Gastrocnemius medialis (tissue), 4 donors: ENCODE data around the gene ADARB1. TPM values are rescaled to one million over a fixed set of nuclear protein-coding genes. Genes with fewer than 3 reads are reported as not detected.

Experiments
- ATAC-seq, 2 donors: fragments of 150-250 bp; one replicate each; pipeline ENCODE4 v1.9.1; 2016
- DNase-seq, 2 donors: peaks; one replicate each; pipeline ENCODE4 v3.0.0-alpha.2; 2019
- H3K27ac ChIP-seq, 4 donors: fragments of 200-600 bp; sonication (generic); 1 replicate in 1 of 4; 2 replicates in 3 of 4; pipeline ENCODE4 v1.5.1; 2016 to 2018; ENCODE audit warnings: mild to moderate bottlenecking in 2 of 4, moderate library complexity in 1 of 4
- H3K27me3 ChIP-seq, 3 donors: fragments of 200-600 bp; sonication (generic) in 2 of 3; 1 replicate in 1 of 3; 2 replicates in 2 of 3; pipeline versions ENCODE4 v1.5.1 to v1.6.0; 2016 to 2019; ENCODE audit warnings: mild to moderate bottlenecking in 1 of 3, moderate library complexity in 1 of 3
- H3K36me3 ChIP-seq, 2 donors: fragments of 200-600 bp; sonication (generic) in 1 of 2; one replicate each; pipeline ENCODE4 v1.5.1; 2017 to 2018
- H3K4me1 ChIP-seq, 2 donors: fragments of 200-600 bp; sonication (generic) in 1 of 2; one replicate each; pipeline ENCODE4 v1.5.1; 2016 to 2017; ENCODE audit warnings: mild to moderate bottlenecking in 2 of 2
- H3K4me3 ChIP-seq, 4 donors: fragments of 200-600 bp; sonication (generic) in 3 of 4; 1 replicate in 1 of 4; 2 replicates in 3 of 4; pipeline ENCODE4 v1.5.1; 2016 to 2019; ENCODE audit warnings: mild to moderate bottlenecking in 2 of 4
- H3K9me3 ChIP-seq, 3 donors: fragments of 200-600 bp; sonication (generic) in 2 of 3; 1 replicate in 1 of 3; 2 replicates in 2 of 3; pipeline ENCODE4 v1.5.1; 2016 to 2019
- POLR2A ChIP-seq, 2 donors: fragments of 450-650 bp; IDR thresholded peaks; one replicate each; pipeline ENCODE4 v1.6.1; 2017; ENCODE audit warnings: antibody characterized with exemption in 2 of 2, mild to moderate bottlenecking in 2 of 2, moderate library complexity in 2 of 2
- in situ Hi-C, 4 donors: fragments of 200-750 bp; cut with MboI; loops; one replicate each; pipeline versions ENCODE4 v1.15.0 to v1.8.0; 2017; ENCODE audit warnings: low sequenced_read_pairs in 4 of 4
- intact Hi-C: fragments of 100-400 bp; cut with DNase I; formaldehyde crosslinking; loops from one replicate; pipeline ENCODE4 v1.15.1; 2023; ENCODE audit warnings: low total_unique reads
- total RNA-seq, 4 donors: library from RNA; depleted of rRNA; stranded (reverse); fragments of >200 nt; gene quantifications; one replicate each; pipeline versions ENCODE4 v1.1.0 to v1.2.3, GENCODE V29; 2016
- TF ChIP-seq, protein P1 (sequence below), 5 experiments: fragments of 450-650 bp in 3 of 5; fragments of 200-600 bp in 2 of 5; sonication (generic) in 2 of 5; IDR thresholded peaks in 4 of 5; conservative IDR thresholded peaks in 1 of 5; 1 replicate in 4 of 5; 2 replicates in 1 of 5; pipeline ENCODE4 v1.5.1; 2016 to 2019; ENCODE audit warnings: antibody characterized with exemption in 5 of 5, mild to moderate bottlenecking in 3 of 5, moderate library complexity in 3 of 5

Gene ADARB1
- total RNA-seq, 4 donors from 2014 or later, result 5.9 to 11.5 (median 6.9) TPM

DNA sequence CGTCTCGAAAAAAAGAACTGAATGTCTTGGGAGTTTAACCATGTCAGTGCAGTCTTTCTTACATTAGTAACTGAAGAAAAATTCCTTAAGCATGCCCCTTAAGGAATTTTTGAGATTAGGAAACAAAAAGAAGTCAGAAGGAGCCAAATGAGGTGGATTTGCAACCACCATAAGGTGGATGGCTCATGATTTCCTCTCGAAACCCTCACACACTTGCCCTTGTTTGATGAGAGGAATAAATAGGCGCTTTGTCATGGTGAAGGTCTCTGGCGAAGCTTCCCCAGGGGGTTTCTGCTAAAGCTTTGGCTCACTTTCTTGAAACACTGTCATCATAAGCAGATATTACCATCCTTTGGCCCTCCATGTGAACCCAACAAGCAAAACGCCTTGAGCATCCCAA lies 145.1 kb downstream of the ADARB1 start:
- no peak overlapping the region for H3K27ac ChIP-seq
- ATAC-seq (no peak), DNase-seq (no peak)
- no peaks in the 10 kb centered on the region for H3K4me1 ChIP-seq
- intact Hi-C loops, result no loop called here
- H3K27me3 ChIP-seq, result no peaks in the 10 kb centered on the region
- no peak for TF ChIP-seq POLR2A (IDR thresholded peaks at IDR 0.05)
- TF ChIP-seq, protein P1, sequence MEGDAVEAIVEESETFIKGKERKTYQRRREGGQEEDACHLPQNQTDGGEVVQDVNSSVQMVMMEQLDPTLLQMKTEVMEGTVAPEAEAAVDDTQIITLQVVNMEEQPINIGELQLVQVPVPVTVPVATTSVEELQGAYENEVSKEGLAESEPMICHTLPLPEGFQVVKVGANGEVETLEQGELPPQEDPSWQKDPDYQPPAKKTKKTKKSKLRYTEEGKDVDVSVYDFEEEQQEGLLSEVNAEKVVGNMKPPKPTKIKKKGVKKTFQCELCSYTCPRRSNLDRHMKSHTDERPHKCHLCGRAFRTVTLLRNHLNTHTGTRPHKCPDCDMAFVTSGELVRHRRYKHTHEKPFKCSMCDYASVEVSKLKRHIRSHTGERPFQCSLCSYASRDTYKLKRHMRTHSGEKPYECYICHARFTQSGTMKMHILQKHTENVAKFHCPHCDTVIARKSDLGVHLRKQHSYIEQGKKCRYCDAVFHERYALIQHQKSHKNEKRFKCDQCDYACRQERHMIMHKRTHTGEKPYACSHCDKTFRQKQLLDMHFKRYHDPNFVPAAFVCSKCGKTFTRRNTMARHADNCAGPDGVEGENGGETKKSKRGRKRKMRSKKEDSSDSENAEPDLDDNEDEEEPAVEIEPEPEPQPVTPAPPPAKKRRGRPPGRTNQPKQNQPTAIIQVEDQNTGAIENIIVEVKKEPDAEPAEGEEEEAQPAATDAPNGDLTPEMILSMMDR (IDR thresholded peaks at IDR 0.05 in 4 of 5, conservative IDR thresholded peaks at IDR 0.05 in 1 of 5), result no peak
- peaks cover 0 to 44% of the 10 kb centered on the region in 2 donors for H3K36me3 ChIP-seq
- H3K9me3 ChIP-seq, result peaks cover 0 to 9% (median 0%) of the 10 kb centered on the region in 3 donors
- in situ Hi-C loops, result no loop called here
- H3K4me3 ChIP-seq, result no peak overlapping the region

DNA sequence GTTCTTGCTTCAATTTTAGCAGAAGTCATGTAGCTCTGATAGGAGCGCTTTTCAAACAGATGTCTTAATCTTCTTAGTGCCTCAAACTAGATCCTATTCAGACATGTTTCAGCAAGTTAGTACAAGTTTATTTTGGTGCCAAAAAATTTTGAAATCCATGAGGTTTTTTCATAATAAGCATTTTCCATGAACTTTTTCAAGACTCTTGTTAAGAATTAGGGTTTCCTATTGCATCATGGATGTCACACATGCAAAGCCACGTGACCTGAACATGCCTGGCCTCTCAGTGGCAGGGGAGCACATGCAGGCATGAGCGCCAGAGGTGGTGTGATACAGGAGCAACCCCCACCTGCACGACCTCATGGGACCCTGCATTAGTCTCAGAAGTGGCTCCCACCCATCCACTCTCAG lies 145.7 kb downstream of the ADARB1 start:
- no peaks in the 10 kb centered on the region for H3K4me1 ChIP-seq
- in situ Hi-C loops, result no loop called here
- no peak for ATAC-seq
- intact Hi-C loops, result no loop called here
- TF ChIP-seq, protein P1 (IDR thresholded peaks at IDR 0.05 in 4 of 5, conservative IDR thresholded peaks at IDR 0.05 in 1 of 5), result no peak
- no peak for TF ChIP-seq POLR2A (IDR thresholded peaks at IDR 0.05)
- H3K27ac ChIP-seq, result no peak overlapping the region
- H3K27me3 ChIP-seq, result no peaks in the 10 kb centered on the region
- H3K4me3 ChIP-seq, result no peak overlapping the region
- H3K36me3 ChIP-seq, result peaks cover 0 to 44% of the 10 kb centered on the region in 2 donors
- DNase-seq, result no peak
- peaks cover 0 to 9% (median 0%) of the 10 kb centered on the region in 3 donors for H3K9me3 ChIP-seq

DNA sequence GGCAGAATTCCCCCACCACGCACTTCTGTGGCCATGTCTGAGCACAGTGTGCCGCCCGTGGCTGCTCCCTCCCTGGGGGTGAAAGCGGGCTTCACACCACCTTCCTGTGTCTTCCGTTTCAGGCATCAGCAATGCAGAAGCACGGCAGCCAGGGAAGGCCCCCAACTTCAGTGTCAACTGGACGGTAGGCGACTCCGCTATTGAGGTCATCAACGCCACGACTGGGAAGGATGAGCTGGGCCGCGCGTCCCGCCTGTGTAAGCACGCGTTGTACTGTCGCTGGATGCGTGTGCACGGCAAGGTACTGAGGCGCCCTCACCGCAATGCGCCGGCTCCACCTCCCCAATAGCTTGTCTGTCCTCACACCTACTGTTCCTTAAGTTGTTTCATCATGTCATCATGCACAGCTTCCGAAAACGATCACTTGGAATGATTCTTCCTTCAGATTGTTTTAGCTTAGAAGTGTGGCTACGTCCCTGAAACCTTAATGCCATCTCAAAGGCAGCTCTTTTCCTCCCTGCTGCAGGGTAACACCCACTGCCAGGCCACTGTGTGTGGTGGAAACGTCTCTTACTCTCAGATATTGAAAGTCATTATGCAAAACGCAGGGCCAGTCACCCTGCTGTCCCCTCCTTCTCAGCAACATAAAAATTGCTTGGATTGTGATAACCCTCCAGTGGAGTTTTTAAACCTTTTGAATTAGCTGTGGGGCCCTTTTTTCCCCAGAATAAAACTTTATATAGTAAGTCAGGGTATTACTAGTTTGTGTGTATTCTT lies 146.5 kb downstream of the ADARB1 start:
- H3K4me3 ChIP-seq, result no peak overlapping the region
- no peaks in the 10 kb centered on the region for H3K27me3 ChIP-seq
- H3K9me3 ChIP-seq, result peaks cover 0 to 9% (median 0%) of the 10 kb centered on the region in 3 donors
- no peak for DNase-seq
- intact Hi-C loops, result no loop called here
- in situ Hi-C loops, result no loop called here
- no peak overlapping the region for H3K27ac ChIP-seq
- no peaks in the 10 kb centered on the region for H3K4me1 ChIP-seq
- no peak for TF ChIP-seq POLR2A (IDR thresholded peaks at IDR 0.05)
- TF ChIP-seq, protein P1 (IDR thresholded peaks at IDR 0.05 in 4 of 5, conservative IDR thresholded peaks at IDR 0.05 in 1 of 5), result no peak
- ATAC-seq, result no peak
- peaks cover 0 to 44% of the 10 kb centered on the region in 2 donors for H3K36me3 ChIP-seq

DNA sequence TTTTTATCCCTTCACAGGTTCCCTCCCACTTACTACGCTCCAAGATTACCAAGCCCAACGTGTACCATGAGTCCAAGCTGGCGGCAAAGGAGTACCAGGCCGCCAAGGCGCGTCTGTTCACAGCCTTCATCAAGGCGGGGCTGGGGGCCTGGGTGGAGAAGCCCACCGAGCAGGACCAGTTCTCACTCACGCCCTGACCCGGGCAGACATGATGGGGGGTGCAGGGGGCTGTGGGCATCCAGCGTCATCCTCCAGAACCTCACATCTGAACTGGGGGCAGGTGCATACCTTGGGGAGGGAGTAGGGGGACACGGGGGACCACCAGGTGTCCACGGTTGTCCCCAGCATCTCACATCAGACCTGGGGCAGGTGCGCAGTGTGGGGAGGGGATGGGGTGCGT lies 147.6 kb downstream of the ADARB1 start:
- no peak overlapping the region for H3K27ac ChIP-seq
- no peak for DNase-seq
- no peak overlapping the region for H3K4me3 ChIP-seq
- TF ChIP-seq, protein P1 (IDR thresholded peaks at IDR 0.05 in 4 of 5, conservative IDR thresholded peaks at IDR 0.05 in 1 of 5), result no peak
- no peak for TF ChIP-seq POLR2A (IDR thresholded peaks at IDR 0.05)
- peaks cover 0 to 5% (median 0%) of the 10 kb centered on the region in 3 donors for H3K9me3 ChIP-seq
- H3K36me3 ChIP-seq, result peaks cover 0 to 36% of the 10 kb centered on the region in 2 donors
- no peak for ATAC-seq
- peaks cover 0 to 3% (median 0%) of the 10 kb centered on the region in 3 donors for H3K27me3 ChIP-seq
- H3K4me1 ChIP-seq, result no peaks in the 10 kb centered on the region
- intact Hi-C loops (no loop called here), in situ Hi-C loops (no loop called here)
